HCT116 (cell line): ENCODE measurements around the gene ZNF775. TPM values are rescaled to one million over a fixed set of nuclear protein-coding genes. Genes with fewer than 3 reads are reported as not detected.

Source experiments
- ATAC-seq: fragments of 200-7000 bp; cut with Tn5 transposase; 2 replicates; pipeline ENCODE4 v1.9.1; 2020; ENCODE audit warnings: mild to moderate bottlenecking, moderate library complexity
- BruUV-seq: library from RNA; stranded (reverse); fragments of 400-500 nt; replicated peaks from 2 replicates; lab custom pipeline; 2021; lab: Mats Ljungman, UMichigan
- CTCF ChIA-PET: fragments of 300-600 bp; sonication (Branson Sonifier 250); formaldehyde crosslinking; loops from one replicate; lab custom pipeline; 2021; ENCODE audit warnings: antibody characterized with exemption; lab: Charles Lee
- POLR2A ChIA-PET: fragments of 300-600, 350-600 bp; sonication (Branson Sonifier 250); formaldehyde crosslinking; loops from one replicate; lab custom pipeline; 2021; ENCODE audit warnings: antibody characterized with exemption; lab: Charles Lee
- RAD21 ChIA-PET, 2 experiments: fragments of 300-600 bp; sonication (Branson Sonifier 250); formaldehyde crosslinking; loops; one replicate each; lab custom pipeline; 2023; ENCODE audit warnings: low total read pairs in 2 of 2; ENCODE audit not compliant: uncharacterized antibody in 2 of 2, unreplicated experiment in 2 of 2, low non-redundant PET in 1 of 2; lab: Charles Lee
- DNase-seq: peaks from one replicate; pipeline ENCODE4 v3.0.0-alpha.2; 2010; ENCODE audit warnings: low read depth, low spot score
- H2AFZ ChIP-seq: fragments of 200-600 bp; shearing (Covaris generic), sonication (generic); 2 replicates; pipeline ENCODE4 v1.6.1; 2017; ENCODE audit warnings: low read depth, mixed run types, mixed read lengths, antibody characterized with exemption, low read length; ENCODE audit not compliant: poor library complexity, severe bottlenecking
- H3K27ac ChIP-seq: 2 replicates; pipeline ENCODE4 v1.5.1; 2012; ENCODE audit warnings: low read depth, low read length
- H3K27me3 ChIP-seq: fragments of 200-600 bp; sonication (generic); 2 replicates; pipeline ENCODE4 v1.6.1; 2016; ENCODE audit warnings: mixed run types, low read length, mixed read lengths; ENCODE audit not compliant: insufficient read depth
- H3K36me3 ChIP-seq, 2 experiments: fragments of 200-500 bp in 1 of 2; fragments of 200-600 bp in 1 of 2; sonication (Bioruptor generic) in 1 of 2; sonication (generic) in 1 of 2; 2 replicates each; pipeline versions ENCODE4 v1.5.1 to v1.6.1; 2014 to 2016; ENCODE audit warnings: low read length in 2 of 2, inconsistent platforms in 1 of 2, mixed read lengths in 1 of 2, mixed run types in 1 of 2; ENCODE audit not compliant: insufficient read depth in 2 of 2, control insufficient read depth in 1 of 2
- H3K4me1 ChIP-seq, 2 experiments: fragments of 200-600 bp in 1 of 2; sonication (generic) in 1 of 2; 2 replicates each; pipeline versions ENCODE4 v1.5.1 to v1.6.1; 2012 to 2017; ENCODE audit warnings: low read length in 2 of 2, inconsistent platforms in 1 of 2, mild to moderate bottlenecking in 1 of 2, mixed read lengths in 1 of 2, mixed run types in 1 of 2, moderate library complexity in 1 of 2; ENCODE audit not compliant: insufficient read depth in 2 of 2, control insufficient read depth in 1 of 2
- H3K4me2 ChIP-seq: fragments of 200-600 bp; sonication (generic); 2 replicates; pipeline ENCODE4 v1.6.1; 2017; ENCODE audit warnings: mixed run types, low read length, mixed read lengths
- H3K4me3 ChIP-seq, 2 experiments: fragments of 200-600 bp in 1 of 2; sonication (generic) in 1 of 2; replicated peaks in 1 of 2; 2 replicates each; pipeline ENCODE4 v1.5.1; 2011 to 2016; ENCODE audit warnings: low read length in 2 of 2, control low read depth in 1 of 2, low read depth in 1 of 2, mild to moderate bottlenecking in 1 of 2, mixed read lengths in 1 of 2, mixed run types in 1 of 2
- H3K79me2 ChIP-seq: fragments of 200-600 bp; sonication (generic); 2 replicates; pipeline ENCODE4 v1.6.1; 2017; ENCODE audit warnings: mild to moderate bottlenecking, mixed run types, low read length, moderate library complexity, mixed read lengths; ENCODE audit not compliant: insufficient read depth
- H3K9ac ChIP-seq: fragments of 200-600 bp; sonication (generic); 2 replicates; pipeline ENCODE4 v1.6.1; 2016; ENCODE audit warnings: low read length, mixed read lengths
- H3K9me2 ChIP-seq: fragments of 200-600 bp; sonication (generic), shearing (Covaris generic); 2 replicates; pipeline ENCODE4 v1.6.1; 2017; ENCODE audit warnings: mixed run types, mild to moderate bottlenecking, moderate library complexity; ENCODE audit not compliant: insufficient read depth
- H3K9me3 ChIP-seq, 2 experiments: fragments of 200-500 bp in 1 of 2; fragments of 200-600 bp in 1 of 2; sonication (Bioruptor generic) in 1 of 2; sonication (generic) in 1 of 2; 2 replicates each; pipeline ENCODE4 v1.6.1; 2014 to 2017; ENCODE audit warnings: low read length in 2 of 2, mixed read lengths in 2 of 2, inconsistent platforms in 1 of 2, low read depth in 1 of 2, mild to moderate bottlenecking in 1 of 2, mixed run types in 1 of 2, moderate library complexity in 1 of 2; ENCODE audit not compliant: control insufficient read depth in 1 of 2, insufficient read depth in 1 of 2
- H4K20me1 ChIP-seq: fragments of 200-600 bp; sonication (generic), shearing (Covaris generic); 2 replicates; pipeline ENCODE4 v1.6.1; 2017; ENCODE audit warnings: mixed run types, mild to moderate bottlenecking, moderate library complexity; ENCODE audit not compliant: insufficient read depth
- CBX3 ChIP-seq: IDR thresholded peaks from 2 replicates; pipeline ENCODE4 v1.6.1; 2012; ENCODE audit warnings: low read depth
- ELF1 ChIP-seq: IDR thresholded peaks from 2 replicates; pipeline ENCODE4 v1.6.1; 2012; ENCODE audit warnings: low read depth, borderline replicate concordance
- JUND ChIP-seq: IDR thresholded peaks from 2 replicates; pipeline ENCODE4 v1.6.1; 2012
- RAD21 ChIP-seq: IDR thresholded peaks from 2 replicates; pipeline ENCODE4 v1.6.1; 2012; ENCODE audit warnings: low read depth, mild to moderate bottlenecking
- SRF ChIP-seq: IDR thresholded peaks from 2 replicates; pipeline ENCODE4 v1.6.1; 2012; ENCODE audit warnings: low read depth
- YY1 ChIP-seq: IDR thresholded peaks from 2 replicates; pipeline ENCODE4 v1.6.1; 2011; ENCODE audit warnings: low read length, low read depth, moderate library complexity, mild to moderate bottlenecking; ENCODE audit not compliant: insufficient replicate concordance; ENCODE audit errors: extremely low read depth
- intact Hi-C: fragments of 100-400 bp; cut with micrococcal nuclease; formaldehyde crosslinking; loops from 2 replicates; pipeline ENCODE4 v1.10.0; 2022
- total RNA-seq: library from RNA; stranded (reverse); gene quantifications from one replicate; pipeline ENCODE4 v1.2.1, GENCODE V29; 2021; ENCODE audit not compliant: unreplicated experiment
- TF ChIP-seq, protein P1 (sequence below), 3 experiments: fragments of 200-600 bp in 1 of 3; sonication (generic) in 1 of 3; IDR thresholded peaks in 2 of 3; conservative IDR thresholded peaks in 1 of 3; 2 replicates each; pipeline ENCODE4 v1.5.1; 2012 to 2017; ENCODE audit warnings: low read depth in 2 of 3, low read length in 2 of 3, antibody characterized with exemption in 1 of 3, borderline replicate concordance in 1 of 3, control low read depth in 1 of 3, mild to moderate bottlenecking in 1 of 3, mixed read lengths in 1 of 3, mixed run types in 1 of 3, moderate library complexity in 1 of 3; ENCODE audit not compliant: insufficient read depth in 1 of 3

ZNF775 gene
- total RNA-seq, 1 experiment from 2014 or later = 4.5 TPM

- TF ChIP-seq, protein P1, sequence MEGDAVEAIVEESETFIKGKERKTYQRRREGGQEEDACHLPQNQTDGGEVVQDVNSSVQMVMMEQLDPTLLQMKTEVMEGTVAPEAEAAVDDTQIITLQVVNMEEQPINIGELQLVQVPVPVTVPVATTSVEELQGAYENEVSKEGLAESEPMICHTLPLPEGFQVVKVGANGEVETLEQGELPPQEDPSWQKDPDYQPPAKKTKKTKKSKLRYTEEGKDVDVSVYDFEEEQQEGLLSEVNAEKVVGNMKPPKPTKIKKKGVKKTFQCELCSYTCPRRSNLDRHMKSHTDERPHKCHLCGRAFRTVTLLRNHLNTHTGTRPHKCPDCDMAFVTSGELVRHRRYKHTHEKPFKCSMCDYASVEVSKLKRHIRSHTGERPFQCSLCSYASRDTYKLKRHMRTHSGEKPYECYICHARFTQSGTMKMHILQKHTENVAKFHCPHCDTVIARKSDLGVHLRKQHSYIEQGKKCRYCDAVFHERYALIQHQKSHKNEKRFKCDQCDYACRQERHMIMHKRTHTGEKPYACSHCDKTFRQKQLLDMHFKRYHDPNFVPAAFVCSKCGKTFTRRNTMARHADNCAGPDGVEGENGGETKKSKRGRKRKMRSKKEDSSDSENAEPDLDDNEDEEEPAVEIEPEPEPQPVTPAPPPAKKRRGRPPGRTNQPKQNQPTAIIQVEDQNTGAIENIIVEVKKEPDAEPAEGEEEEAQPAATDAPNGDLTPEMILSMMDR (IDR thresholded peaks at IDR 0.05 in 2 of 3, conservative IDR thresholded peaks at IDR 0.05 in 1 of 3; ENCODE audit: borderline replicate concordance in 1 of 3, insufficient read depth in 1 of 3, low read depth in 2 of 3, low read length in 2 of 3) = no peak
- TF ChIP-seq SRF = no peak
- TF ChIP-seq ELF1 = no peak
Observed at GRCh38 chr7:150420242-150420641, 41.1 kb downstream of the ZNF775 start (continued).

DNA sequence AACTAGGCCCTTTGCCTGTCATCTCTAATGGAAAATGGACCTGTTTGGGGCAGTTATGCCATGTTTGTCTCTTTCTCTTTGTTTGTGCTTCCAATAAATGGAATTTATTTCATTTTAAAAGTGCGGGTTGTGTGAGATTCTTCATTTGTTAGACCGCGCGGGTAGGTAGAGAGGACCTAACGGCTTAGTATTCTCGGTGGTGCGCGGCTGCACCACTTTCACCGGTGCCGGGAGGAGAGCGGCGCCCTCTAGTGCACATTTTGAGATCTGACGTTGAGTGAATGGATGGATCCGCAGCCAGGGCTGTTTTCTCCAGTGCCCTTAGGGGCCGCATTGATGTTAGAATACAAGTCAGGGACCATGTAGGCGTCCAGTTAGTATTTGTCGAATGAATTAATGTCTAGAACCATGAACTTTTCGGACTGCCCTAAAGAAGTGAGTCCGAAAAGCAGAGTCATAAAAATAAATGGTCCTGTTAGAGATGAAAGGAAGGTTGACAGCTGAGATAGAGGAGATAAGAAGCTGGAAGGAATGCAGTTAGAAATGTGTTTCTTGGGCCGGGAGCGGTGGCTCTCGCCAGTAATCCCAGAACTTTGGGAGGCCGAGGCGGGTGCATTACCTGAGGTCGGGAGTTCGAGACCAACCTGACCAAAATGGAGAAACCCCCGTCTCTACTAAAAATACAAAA lies 42.0 kb downstream of the ZNF775 start:
- BruUV-seq = no TSS peak
- H3K4me1 ChIP-seq = peaks cover 5 to 10% of the 10 kb centered on the region in 2 experiments; a peak in 3 of 4 replicates
- ChIA-PET RAD21 (no interaction called here), CTCF (interaction anchor here (0.6 to 1.2 kb wide), 3 partner anchors 66 to 136 kb away, joined by 3 to 6 read pairs (median 5); no protein-coding TSS in a partner anchor), POLR2A (no interaction called here)
- no peaks in the 10 kb centered on the region for H3K79me2 ChIP-seq
- H3K27me3 ChIP-seq = no peaks in the 10 kb centered on the region
- peak overlapping the region; percentile 56 for H3K4me2 ChIP-seq
- TF ChIP-seq SRF (no peak), YY1 (peak; percentile 58), JUND (no peak), CBX3 (no peak), RAD21 (peak; percentile 95)
- TF ChIP-seq, protein P1 (IDR thresholded peaks at IDR 0.05 in 2 of 3, conservative IDR thresholded peaks at IDR 0.05 in 1 of 3; ENCODE audit: borderline replicate concordance in 1 of 3, insufficient read depth in 1 of 3, low read depth in 2 of 3, low read length in 2 of 3) = peak; percentile 84 to 96 (median 93)
- peak; percentile 77 for DNase-seq
- no peak overlapping the region for H3K4me3 ChIP-seq
- ATAC-seq = peak; percentile 99
- no peaks in the 10 kb centered on the region for H3K9me3 ChIP-seq
- no peak overlapping the region for H3K9ac ChIP-seq
- H4K20me1 ChIP-seq = no peaks in the 10 kb centered on the region
- intact Hi-C loops = loop anchor here (1.0 kb wide), 2 partner anchors 65 to 135 kb away; no protein-coding TSS in a partner anchor
- H3K27ac ChIP-seq = no peak overlapping the region
- peak overlapping the region; percentile 99 for H2AFZ ChIP-seq
- no peaks in the 10 kb centered on the region for H3K9me2 ChIP-seq
- H3K36me3 ChIP-seq = no peaks in the 10 kb centered on the region
